ENCODE data around the gene S100Z. TPM values are rescaled to one million over a fixed set of nuclear protein-coding genes. Genes with fewer than 3 reads are reported as not detected.
"Not testable (repeated sequence)": the region's sequence is repeated elsewhere in the genome, so short reads cannot be mapped to it uniquely, and the experiment has no call there.

The S100Z gene
- total and polyA plus RNA-seq, 9 donors: 0.07 to 0.45 (median 0.26) TPM; not detected in 4

DNA sequence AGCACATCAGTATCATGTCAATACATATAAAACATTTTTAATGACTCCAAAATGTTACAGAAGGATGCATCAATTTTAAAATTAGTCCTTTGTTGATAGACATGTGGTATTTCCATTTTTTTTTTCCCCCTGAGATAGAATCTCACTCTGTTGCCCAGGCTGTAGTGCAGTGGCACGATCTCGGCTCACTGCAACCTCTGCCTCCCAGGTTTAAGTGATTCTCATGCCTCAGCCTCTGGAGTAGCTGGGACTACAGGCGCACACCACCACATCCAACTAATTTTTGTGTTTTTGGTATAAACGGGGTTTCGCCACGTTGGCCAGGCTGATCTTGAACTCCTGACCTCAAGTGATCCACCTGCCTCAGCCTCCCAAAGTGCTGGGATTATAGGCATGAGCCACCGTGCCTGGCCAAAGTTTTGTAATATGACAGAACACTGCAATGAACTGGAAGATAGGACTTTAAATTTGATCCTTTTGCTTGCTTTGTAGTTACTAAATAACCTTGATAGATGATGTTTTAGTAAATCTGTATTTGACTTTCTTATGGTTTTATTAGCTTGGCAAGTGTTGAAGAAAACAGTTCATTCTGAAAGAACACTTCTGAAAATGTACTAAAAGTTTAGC, 27.6 kb upstream of the S100Z start:
- H3K27me3 ChIP-seq (ENCODE audit: control insufficient read depth, insufficient read depth, low read length): peaks cover 32% of the 10 kb centered on the region
- 61% methylated on average over 3 of the region's 7 CpGs for WGBS (ENCODE audit: insufficient coverage)
- not testable (repeated sequence) for H3K36me3 ChIP-seq (ENCODE audit: control insufficient read depth, insufficient read depth, low read length)

DNA sequence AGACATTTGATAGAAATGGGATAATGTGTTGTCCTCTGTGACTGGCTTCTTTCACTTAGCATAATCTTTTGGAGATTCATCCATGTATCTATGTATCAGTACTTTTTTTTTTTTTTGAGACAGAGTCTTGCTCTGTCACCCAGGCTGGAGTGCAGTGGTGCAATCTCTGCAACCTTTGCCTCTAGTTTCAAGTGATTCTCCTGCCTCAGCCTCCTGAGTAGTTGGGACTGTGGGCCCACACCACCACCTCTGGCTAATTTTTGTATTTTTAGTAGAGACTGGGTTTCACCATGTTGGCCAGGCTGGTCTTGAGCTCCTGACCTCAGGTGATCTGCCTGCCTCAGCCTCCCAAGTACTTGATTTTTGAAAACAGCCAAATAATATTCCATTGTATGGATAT, 23.4 kb upstream of the S100Z start:
- H3K27ac ChIP-seq (ENCODE audit: low read length); H3K4me3 ChIP-seq (ENCODE audit: low read length); H3K9me3 ChIP-seq (replicated peaks; ENCODE audit: control insufficient read depth, low read depth, low read length); DNase-seq; H3K4me1 ChIP-seq (ENCODE audit: control insufficient read depth, insufficient read depth, low read length); H3K27me3 ChIP-seq (ENCODE audit: control insufficient read depth, insufficient read depth, low read length); H3K36me3 ChIP-seq (ENCODE audit: control insufficient read depth, insufficient read depth, low read length): not testable (repeated sequence)

More for the DNA sequence above, 27.6 kb upstream of the S100Z start:
- H3K27ac ChIP-seq (ENCODE audit: low read length); DNase-seq; H3K4me3 ChIP-seq (ENCODE audit: low read length); H3K9me3 ChIP-seq (replicated peaks; ENCODE audit: control insufficient read depth, low read depth, low read length): not testable (repeated sequence)
- peaks cover 15% of the 10 kb centered on the region for H3K4me1 ChIP-seq (ENCODE audit: control insufficient read depth, insufficient read depth, low read length)

DNA sequence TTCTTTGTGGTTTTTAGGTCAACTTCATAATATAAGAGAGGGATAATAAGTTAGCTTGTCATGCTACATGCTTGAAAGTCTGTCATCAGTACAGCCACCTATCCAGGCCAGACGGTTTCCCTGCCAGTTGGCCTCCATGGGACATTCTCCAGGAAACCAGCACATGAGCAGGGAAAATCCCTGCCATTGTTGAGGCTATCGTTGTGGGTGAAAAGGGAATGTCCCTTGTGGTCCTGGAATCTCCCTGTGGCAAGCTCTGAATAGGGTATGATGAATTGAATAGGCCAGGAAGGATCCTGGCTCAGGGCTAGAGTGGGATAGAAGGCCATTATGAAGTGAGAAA, 18.7 kb upstream of the S100Z start:
- Histone ChIP-seq H3K9me3 (replicated peaks; ENCODE audit: control insufficient read depth, low read depth, low read length) (no peaks in the 10 kb centered on the region), H3K4me3 (ENCODE audit: low read length) (no peak overlapping the region), H3K4me1 (ENCODE audit: control insufficient read depth, insufficient read depth, low read length) (no peaks in the 10 kb centered on the region), H3K27me3 (ENCODE audit: control insufficient read depth, insufficient read depth, low read length) (no peaks in the 10 kb centered on the region), H3K36me3 (ENCODE audit: control insufficient read depth, insufficient read depth, low read length) (no peaks in the 10 kb centered on the region), H3K27ac (ENCODE audit: low read length) (no peak overlapping the region)
- 8% methylated on average over 1 of the region's 2 CpGs for WGBS (ENCODE audit: insufficient coverage)
- DNase-seq: no peak

DNA sequence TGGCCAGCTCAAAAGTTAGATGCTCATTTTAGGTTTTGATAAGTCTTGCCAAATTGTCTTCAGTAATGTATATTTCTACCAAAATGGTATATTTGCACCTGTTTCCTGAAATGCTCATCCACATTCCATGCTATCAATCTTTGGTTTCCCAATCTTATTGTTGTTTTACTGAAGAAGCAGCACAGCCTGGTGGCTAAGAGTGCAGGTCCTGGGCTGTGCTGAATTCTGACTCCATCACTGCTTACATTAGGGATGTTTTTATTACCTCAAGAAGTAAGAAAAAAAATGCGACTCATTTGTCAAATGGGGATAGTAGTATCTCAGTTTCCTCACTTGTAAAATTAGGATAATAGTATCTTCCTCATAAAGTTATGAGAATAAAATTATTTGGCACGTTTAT, 13.6 kb upstream of the S100Z start:
- no peak for DNase-seq
- Histone ChIP-seq H3K9me3 (replicated peaks; ENCODE audit: control insufficient read depth, low read depth, low read length) (no peaks in the 10 kb centered on the region), H3K27me3 (ENCODE audit: control insufficient read depth, insufficient read depth, low read length) (no peaks in the 10 kb centered on the region), H3K4me3 (ENCODE audit: low read length) (no peak overlapping the region), H3K4me1 (ENCODE audit: control insufficient read depth, insufficient read depth, low read length) (no peaks in the 10 kb centered on the region), H3K36me3 (ENCODE audit: control insufficient read depth, insufficient read depth, low read length) (no peaks in the 10 kb centered on the region), H3K27ac (ENCODE audit: low read length) (no peak overlapping the region)
- WGBS (ENCODE audit: insufficient coverage): no CpG with 5 or more reads among the region's 2 CpGs

DNA sequence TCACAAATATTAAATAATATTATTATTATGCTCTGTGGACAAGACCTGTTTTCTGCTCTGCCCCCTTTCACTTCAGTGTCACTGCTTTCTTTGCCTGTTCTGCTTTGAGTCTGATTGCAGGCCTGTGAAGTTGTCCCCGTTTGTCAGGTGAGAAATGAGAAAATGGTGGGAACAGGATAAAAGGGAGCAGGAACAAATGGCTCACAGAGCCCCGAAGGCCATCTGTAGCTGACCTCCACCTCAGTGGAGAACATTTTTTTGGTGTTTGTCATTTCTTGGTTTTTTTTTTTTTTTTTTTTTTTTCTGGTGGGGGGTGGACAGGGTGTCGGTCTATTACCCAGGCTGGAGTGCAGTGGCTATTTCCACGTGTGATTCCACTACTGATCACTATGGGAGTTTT, 13.2 kb upstream of the S100Z start:
- Histone ChIP-seq H3K27ac (ENCODE audit: low read length) (no peak overlapping the region), H3K4me3 (ENCODE audit: low read length) (no peak overlapping the region), H3K36me3 (ENCODE audit: control insufficient read depth, insufficient read depth, low read length) (no peaks in the 10 kb centered on the region), H3K27me3 (ENCODE audit: control insufficient read depth, insufficient read depth, low read length) (no peaks in the 10 kb centered on the region), H3K4me1 (ENCODE audit: control insufficient read depth, insufficient read depth, low read length) (no peaks in the 10 kb centered on the region), H3K9me3 (replicated peaks; ENCODE audit: control insufficient read depth, low read depth, low read length) (no peaks in the 10 kb centered on the region)
- DNase-seq: no peak
- WGBS (ENCODE audit: insufficient coverage): 58% methylated on average over 2 of the region's 4 CpGs

DNA sequence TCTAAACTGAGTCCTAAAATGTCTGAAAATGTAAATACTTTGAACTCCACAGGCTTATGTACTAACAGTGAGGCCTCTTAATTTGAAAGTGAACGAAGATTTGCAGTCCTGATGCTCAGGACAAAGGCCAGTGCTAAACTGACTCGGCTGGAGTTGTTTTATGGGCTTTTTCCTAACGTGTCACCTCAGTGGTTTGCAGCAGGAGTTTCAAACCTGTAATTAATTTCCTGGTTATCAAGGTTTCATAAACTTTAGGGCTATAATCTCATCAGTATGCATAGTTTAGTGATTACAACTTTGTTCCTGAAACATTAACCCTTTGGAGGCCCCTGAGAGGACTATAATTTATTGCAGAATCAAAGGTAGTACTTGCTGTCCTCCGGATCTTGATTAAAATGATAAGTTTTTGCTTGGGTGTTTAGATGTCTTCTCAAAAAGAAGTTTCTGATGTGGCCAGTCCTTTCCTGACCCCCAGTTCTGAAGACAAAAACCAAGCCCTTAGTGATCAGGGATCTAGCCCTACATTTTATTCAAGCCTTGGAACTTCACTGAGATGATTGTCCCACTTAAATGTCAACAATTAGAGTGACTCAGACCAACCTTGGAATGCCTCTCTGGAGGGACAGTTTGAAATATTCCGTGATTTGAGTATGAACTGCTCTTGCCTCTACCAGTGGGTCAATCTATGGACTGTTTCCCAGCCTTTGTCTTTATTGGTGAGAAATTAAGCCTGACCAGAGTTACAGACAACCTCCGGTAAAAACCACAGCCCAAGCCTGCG, 11.1 kb upstream of the S100Z start:
- no peaks in the 10 kb centered on the region for H3K9me3 ChIP-seq (replicated peaks; ENCODE audit: control insufficient read depth, low read depth, low read length)
- no peaks in the 10 kb centered on the region for H3K36me3 ChIP-seq (ENCODE audit: control insufficient read depth, insufficient read depth, low read length)
- no peaks in the 10 kb centered on the region for H3K4me1 ChIP-seq (ENCODE audit: control insufficient read depth, insufficient read depth, low read length)
- no peak overlapping the region for H3K27ac ChIP-seq (ENCODE audit: low read length)
- H3K4me3 ChIP-seq (ENCODE audit: low read length): no peak overlapping the region
- H3K27me3 ChIP-seq (ENCODE audit: control insufficient read depth, insufficient read depth, low read length): no peaks in the 10 kb centered on the region
- no peak for DNase-seq
- WGBS (ENCODE audit: insufficient coverage): no CpG with 5 or more reads among the region's 7 CpGs

DNA sequence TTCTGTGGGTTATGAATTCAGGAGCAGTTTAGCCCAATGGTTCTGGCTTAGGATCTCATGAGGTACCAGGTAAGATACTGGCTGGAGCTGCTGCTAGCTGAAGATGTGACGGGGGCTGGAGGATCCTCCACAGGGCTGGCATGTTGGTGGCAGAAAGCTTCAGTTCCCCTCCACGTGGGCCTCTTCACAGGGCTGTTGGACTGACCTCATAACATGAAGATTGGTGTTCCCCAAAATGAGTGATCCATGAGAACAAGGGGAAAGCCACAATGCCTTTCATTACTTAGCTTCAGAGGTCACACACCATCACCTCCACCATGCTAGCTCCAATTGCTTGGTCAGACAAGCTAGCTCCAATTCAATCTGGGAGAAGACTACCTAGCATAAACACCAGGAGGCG, 8.5 kb upstream of the S100Z start:
- Histone ChIP-seq H3K4me3 (ENCODE audit: low read length) (no peak overlapping the region), H3K36me3 (ENCODE audit: control insufficient read depth, insufficient read depth, low read length) (no peaks in the 10 kb centered on the region), H3K4me1 (ENCODE audit: control insufficient read depth, insufficient read depth, low read length) (no peaks in the 10 kb centered on the region), H3K9me3 (replicated peaks; ENCODE audit: control insufficient read depth, low read depth, low read length) (no peaks in the 10 kb centered on the region), H3K27ac (ENCODE audit: low read length) (no peak overlapping the region), H3K27me3 (ENCODE audit: control insufficient read depth, insufficient read depth, low read length) (no peaks in the 10 kb centered on the region)
- no peak for DNase-seq
- WGBS (ENCODE audit: insufficient coverage): 69% methylated on average over 2 of the region's 3 CpGs

DNA sequence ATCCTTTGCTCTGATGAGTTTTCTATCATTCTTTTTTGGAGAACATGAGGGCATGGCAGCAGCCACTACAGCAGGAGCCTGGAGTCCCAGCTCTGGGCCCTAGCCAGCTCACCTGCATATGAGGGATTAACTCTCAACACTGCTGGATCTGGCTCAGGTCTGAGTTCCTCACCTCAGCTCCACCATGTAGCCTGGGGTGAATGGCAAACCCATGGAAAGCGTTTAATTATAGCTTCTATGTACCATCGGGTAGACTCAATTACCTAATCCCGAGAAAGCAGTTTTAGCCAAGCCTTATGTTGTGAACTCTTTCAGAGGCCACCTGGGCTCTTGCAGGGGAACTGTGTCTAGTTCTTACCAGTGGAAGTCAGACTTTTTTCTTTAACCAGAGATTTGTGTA, 3.9 kb upstream of the S100Z start:
- H3K4me1 ChIP-seq (ENCODE audit: control insufficient read depth, insufficient read depth, low read length): no peaks in the 10 kb centered on the region
- no peaks in the 10 kb centered on the region for H3K9me3 ChIP-seq (replicated peaks; ENCODE audit: control insufficient read depth, low read depth, low read length)
- WGBS (ENCODE audit: insufficient coverage): 74% methylated on average over 3 of the region's 3 CpGs
- H3K27me3 ChIP-seq (ENCODE audit: control insufficient read depth, insufficient read depth, low read length): no peaks in the 10 kb centered on the region
- no peak overlapping the region for H3K27ac ChIP-seq (ENCODE audit: low read length)
- no peaks in the 10 kb centered on the region for H3K36me3 ChIP-seq (ENCODE audit: control insufficient read depth, insufficient read depth, low read length)
- H3K4me3 ChIP-seq (ENCODE audit: low read length): no peak overlapping the region
- no peak for DNase-seq

DNA sequence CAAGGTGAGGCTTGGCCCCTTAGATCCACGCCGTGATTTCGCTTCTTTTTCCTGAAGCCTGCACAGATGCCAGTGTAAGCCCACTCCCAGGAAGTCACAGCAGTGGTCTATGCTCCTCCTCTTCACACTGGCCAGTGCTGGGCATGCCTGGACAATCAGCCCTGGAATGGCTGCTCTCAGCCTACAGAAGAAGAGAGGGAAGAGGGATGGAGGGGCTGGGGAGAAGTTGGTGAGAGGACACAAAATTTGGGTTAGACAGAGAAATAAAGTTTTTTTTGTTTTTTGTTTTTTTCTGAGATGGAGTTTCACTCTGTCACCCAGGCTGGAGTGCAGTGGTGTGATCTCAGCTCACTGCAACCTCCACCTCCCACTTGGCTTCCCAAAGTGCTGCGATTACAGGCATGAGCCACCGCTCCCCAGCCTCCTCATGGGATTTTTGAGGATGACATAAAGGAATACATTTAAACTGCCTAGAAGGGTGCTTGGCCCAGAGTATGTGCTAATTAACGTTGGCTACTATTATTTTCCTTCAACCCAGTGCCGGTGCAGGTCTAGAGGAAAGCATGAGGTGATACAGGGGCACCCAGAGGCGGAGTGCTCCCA, 830 bp downstream of the S100Z start:
- H3K4me1 ChIP-seq (ENCODE audit: control insufficient read depth, insufficient read depth, low read length): no peaks in the 10 kb centered on the region
- DNase-seq: no peak
- H3K36me3 ChIP-seq (ENCODE audit: control insufficient read depth, insufficient read depth, low read length): no peaks in the 10 kb centered on the region
- no peak overlapping the region for H3K27ac ChIP-seq (ENCODE audit: low read length)
- no peak overlapping the region for H3K4me3 ChIP-seq (ENCODE audit: low read length)
- 87% methylated on average over 6 of the region's 8 CpGs for WGBS (ENCODE audit: insufficient coverage)
- no peaks in the 10 kb centered on the region for H3K27me3 ChIP-seq (ENCODE audit: control insufficient read depth, insufficient read depth, low read length)
- H3K9me3 ChIP-seq (replicated peaks; ENCODE audit: control insufficient read depth, low read depth, low read length): no peaks in the 10 kb centered on the region

DNA sequence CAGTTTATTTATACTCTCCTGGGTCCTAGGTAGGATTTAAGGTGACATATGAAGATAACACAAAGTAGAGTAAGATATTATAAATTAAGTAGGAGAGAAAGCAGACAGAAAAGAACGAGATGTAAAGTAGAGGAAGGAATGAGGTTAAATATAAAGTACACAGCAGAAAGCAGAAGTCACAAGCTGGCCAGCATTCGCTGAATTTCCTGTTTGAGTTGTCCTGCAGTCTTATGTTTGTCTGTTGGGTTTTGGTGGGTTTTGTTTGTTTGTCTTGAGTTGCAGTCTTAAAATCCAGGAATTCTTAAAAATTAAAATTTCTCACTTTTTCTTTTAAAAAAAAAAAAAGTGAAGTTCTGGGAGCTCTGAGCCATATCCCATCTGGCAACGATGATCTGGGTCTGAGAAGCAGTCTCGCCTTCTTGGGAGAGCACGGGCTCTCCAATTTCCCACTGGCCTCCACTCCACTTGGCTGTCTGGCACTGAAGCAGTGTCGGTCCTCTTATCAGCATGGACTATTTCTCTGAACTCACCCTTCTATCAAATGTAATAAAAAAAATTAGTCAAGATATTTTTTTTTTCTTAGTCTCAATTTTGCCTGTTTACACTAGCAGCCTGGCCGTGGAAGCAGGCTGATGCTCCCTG, 2.0 kb downstream of the S100Z start:
- Histone ChIP-seq H3K4me3 (ENCODE audit: low read length) (no peak overlapping the region), H3K27ac (ENCODE audit: low read length) (no peak overlapping the region)

More for the DNA sequence above, 2.0 kb downstream of the S100Z start:
- no peaks in the 10 kb centered on the region for H3K27me3 ChIP-seq (ENCODE audit: control insufficient read depth, insufficient read depth, low read length)
- H3K9me3 ChIP-seq (replicated peaks; ENCODE audit: control insufficient read depth, low read depth, low read length): no peaks in the 10 kb centered on the region
- 37% methylated on average over 5 of the region's 7 CpGs for WGBS (ENCODE audit: insufficient coverage)
- no peaks in the 10 kb centered on the region for H3K4me1 ChIP-seq (ENCODE audit: control insufficient read depth, insufficient read depth, low read length)
- peak; percentile 46 for DNase-seq
- no peaks in the 10 kb centered on the region for H3K36me3 ChIP-seq (ENCODE audit: control insufficient read depth, insufficient read depth, low read length)

Measured in muscle of leg (tissue), 11 donors.